ENCODE measurements around the gene TSC2. TPM values are rescaled to one million over a fixed set of nuclear protein-coding genes. Genes with fewer than 3 reads are reported as not detected.

The TSC2 gene
- total RNA-seq, 1 donor from 2014 or later: 241 TPM

DNA sequence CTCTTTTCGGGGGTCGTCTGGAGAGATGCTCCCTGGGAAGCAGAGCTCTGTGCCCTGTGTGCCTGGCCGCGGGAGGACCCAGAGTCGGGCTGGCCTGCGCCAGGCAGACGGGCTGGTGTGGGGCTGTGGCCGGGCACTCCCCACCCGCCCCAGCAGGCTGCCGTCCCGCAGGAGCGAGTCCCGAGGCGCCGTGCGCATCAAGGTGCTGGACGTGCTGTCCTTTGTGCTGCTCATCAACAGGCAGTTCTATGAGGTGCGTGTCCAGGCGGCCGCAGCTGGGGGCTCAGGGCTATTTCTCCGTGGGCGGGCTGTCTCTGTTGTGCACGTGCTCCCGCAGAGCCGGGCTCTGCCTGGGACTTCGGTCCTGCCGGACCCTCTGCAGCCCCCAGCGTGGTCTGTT, 15.0 kb downstream of the TSC2 start:
- no peak overlapping the region for H3K27ac Mint-ChIP-seq
- H3K27me3 Mint-ChIP-seq: no peaks in the 10 kb centered on the region
- TF ChIP-seq, protein P1, sequence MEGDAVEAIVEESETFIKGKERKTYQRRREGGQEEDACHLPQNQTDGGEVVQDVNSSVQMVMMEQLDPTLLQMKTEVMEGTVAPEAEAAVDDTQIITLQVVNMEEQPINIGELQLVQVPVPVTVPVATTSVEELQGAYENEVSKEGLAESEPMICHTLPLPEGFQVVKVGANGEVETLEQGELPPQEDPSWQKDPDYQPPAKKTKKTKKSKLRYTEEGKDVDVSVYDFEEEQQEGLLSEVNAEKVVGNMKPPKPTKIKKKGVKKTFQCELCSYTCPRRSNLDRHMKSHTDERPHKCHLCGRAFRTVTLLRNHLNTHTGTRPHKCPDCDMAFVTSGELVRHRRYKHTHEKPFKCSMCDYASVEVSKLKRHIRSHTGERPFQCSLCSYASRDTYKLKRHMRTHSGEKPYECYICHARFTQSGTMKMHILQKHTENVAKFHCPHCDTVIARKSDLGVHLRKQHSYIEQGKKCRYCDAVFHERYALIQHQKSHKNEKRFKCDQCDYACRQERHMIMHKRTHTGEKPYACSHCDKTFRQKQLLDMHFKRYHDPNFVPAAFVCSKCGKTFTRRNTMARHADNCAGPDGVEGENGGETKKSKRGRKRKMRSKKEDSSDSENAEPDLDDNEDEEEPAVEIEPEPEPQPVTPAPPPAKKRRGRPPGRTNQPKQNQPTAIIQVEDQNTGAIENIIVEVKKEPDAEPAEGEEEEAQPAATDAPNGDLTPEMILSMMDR (IDR thresholded peaks at IDR 0.05; ENCODE audit: unreplicated experiment): no peak
- peaks cover 10% of the 10 kb centered on the region for H3K36me3 Mint-ChIP-seq (ENCODE audit: insufficient read depth)
- H3K9me3 Mint-ChIP-seq (ENCODE audit: low read depth): no peaks in the 10 kb centered on the region
- no peaks in the 10 kb centered on the region for H3K4me1 Mint-ChIP-seq (ENCODE audit: low read depth)
- no peak overlapping the region for H3K4me3 Mint-ChIP-seq (ENCODE audit: low read depth)
- no peak for DNase-seq (ENCODE audit: low spot score, unreplicated experiment)

DNA sequence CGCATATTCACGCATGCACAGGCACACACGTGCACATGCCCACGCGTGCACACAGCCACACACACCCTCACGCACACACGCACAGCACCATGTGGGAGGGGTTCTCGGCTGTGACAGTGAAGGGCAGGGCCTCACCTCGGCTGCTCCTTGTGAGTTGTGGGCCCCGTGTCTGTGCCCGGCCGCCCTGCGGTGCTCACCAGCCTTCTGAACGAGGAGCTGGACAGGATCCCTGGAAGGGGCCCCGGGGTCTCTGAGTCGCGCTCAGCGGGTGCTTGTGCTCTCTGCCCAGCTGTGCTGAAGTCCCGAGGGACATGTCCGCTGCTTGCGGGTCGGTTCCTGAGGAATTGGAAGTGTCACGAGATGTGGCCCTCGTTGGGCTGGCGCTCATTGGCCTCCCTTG, 16.1 kb downstream of the TSC2 start:
- no peak for DNase-seq (ENCODE audit: low spot score, unreplicated experiment)
- Mint-ChIP-seq H3K27me3 (no peaks in the 10 kb centered on the region), H3K27ac (no peak overlapping the region), H3K9me3 (ENCODE audit: low read depth) (no peaks in the 10 kb centered on the region), H3K4me3 (ENCODE audit: low read depth) (no peak overlapping the region), H3K36me3 (ENCODE audit: insufficient read depth) (peaks cover 8% of the 10 kb centered on the region), H3K4me1 (ENCODE audit: low read depth) (no peaks in the 10 kb centered on the region)
- TF ChIP-seq, protein P1 (IDR thresholded peaks at IDR 0.05; ENCODE audit: unreplicated experiment): no peak

DNA sequence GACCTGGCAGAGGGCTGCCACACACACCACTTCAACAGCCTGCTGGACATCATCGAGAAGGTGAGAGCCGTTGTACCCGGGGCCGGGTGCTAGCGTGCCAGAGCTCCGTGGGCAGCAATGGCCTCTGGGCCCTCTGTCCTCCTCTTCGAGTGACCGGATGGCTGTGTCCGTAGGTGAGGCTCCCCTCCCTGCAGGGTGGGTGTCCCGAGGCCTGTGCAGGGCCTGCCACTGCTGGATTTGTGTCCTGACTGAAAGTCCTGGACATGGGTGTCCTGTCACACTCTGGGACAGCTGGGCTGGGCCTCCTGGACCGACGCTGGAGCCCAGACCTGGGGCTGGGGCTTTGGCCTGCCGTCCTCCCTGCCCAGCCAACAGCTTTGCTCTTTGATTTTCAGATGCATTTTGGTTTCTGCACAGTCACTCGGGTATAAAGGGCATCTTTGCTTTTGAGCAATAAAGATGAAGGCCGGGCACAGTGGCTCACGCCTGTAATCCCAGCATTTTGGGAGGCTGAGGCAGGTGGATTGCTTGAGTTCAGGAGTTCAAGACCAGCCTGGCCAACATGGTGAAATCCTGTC, 16.7 kb downstream of the TSC2 start:
- DNase-seq (ENCODE audit: low spot score, unreplicated experiment): no peak
- H3K36me3 Mint-ChIP-seq (ENCODE audit: insufficient read depth): peaks cover 10% of the 10 kb centered on the region
- H3K4me1 Mint-ChIP-seq (ENCODE audit: low read depth): no peaks in the 10 kb centered on the region
- H3K27ac Mint-ChIP-seq: no peak overlapping the region
- no peaks in the 10 kb centered on the region for H3K27me3 Mint-ChIP-seq
- no peaks in the 10 kb centered on the region for H3K9me3 Mint-ChIP-seq (ENCODE audit: low read depth)
- H3K4me3 Mint-ChIP-seq (ENCODE audit: low read depth): no peak overlapping the region
- TF ChIP-seq, protein P1 (IDR thresholded peaks at IDR 0.05; ENCODE audit: unreplicated experiment): no peak

DNA sequence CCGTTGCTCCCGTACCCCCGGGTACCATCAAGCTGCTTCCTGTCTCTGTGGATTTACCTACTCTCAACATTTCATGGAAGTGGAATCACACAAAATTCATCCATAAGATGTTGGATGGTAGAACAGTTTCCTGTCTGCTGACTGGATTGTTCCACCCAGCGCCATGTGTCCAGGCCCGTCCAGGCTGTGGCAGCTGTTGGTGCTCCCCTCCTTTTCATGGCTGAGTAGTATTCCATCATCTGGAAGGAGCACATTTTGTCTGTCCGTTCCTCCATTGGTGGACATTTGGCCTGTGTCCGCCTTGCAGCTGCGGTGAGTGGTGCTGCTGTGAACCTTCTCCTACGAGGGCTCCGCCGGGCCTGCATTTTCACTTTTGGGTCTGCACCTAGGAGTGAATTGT, 18.4 kb downstream of the TSC2 start:
- H3K4me1 Mint-ChIP-seq (ENCODE audit: low read depth): no peaks in the 10 kb centered on the region
- peaks cover 13% of the 10 kb centered on the region for H3K36me3 Mint-ChIP-seq (ENCODE audit: insufficient read depth)
- H3K27me3 Mint-ChIP-seq: no peaks in the 10 kb centered on the region
- TF ChIP-seq, protein P1 (IDR thresholded peaks at IDR 0.05; ENCODE audit: unreplicated experiment): no peak
- H3K9me3 Mint-ChIP-seq (ENCODE audit: low read depth): no peaks in the 10 kb centered on the region
- DNase-seq (ENCODE audit: low spot score, unreplicated experiment): no peak
- H3K4me3 Mint-ChIP-seq (ENCODE audit: low read depth): no peak overlapping the region
- no peak overlapping the region for H3K27ac Mint-ChIP-seq

DNA sequence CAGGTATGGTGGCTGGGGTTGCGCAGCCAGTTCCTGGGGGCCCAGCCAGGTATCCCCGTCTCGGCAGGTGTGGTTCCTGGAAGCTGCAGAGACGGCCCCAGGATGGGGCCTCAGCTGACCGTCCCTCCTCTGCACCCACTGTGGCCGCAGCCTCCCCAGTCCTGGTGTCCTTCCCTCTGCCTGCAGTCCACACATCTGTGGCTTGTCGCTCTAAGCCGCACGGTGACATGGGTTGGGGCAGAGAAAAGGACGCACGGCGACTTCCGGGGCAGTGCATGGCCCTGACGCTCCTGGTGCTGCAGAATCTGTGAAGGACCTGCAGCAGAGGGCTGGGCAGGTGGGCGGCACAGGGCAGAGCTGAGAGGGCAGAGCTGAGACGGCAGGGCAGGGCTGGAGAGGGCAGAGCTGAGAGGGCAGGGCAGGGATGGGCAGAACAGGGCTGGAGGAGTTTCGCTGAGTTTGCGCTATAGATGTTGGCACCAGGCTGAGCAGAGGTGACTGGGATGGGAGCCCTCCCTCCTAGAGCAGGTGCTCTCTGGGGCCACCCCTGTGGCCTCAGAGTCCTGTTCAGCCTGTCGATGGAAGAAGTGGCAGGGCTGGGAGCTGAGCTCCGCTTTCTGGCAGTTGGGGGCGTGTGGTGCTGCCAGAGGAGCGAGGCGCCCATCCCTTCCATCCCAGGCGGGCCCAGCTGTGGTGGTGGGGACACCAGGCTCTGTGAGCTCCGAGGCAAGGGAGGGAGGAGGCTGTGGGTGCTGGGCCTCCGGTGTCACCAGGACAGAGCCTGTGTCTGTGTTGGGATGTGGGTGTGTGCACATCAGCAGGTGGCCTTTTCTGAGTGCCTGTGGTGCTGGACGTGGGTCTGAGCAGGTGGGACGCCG, 23.0 kb downstream of the TSC2 start:
- Mint-ChIP-seq H3K4me1 (ENCODE audit: low read depth) (no peaks in the 10 kb centered on the region), H3K9me3 (ENCODE audit: low read depth) (no peaks in the 10 kb centered on the region), H3K27ac (no peak overlapping the region), H3K27me3 (no peaks in the 10 kb centered on the region), H3K4me3 (ENCODE audit: low read depth) (no peak overlapping the region), H3K36me3 (ENCODE audit: insufficient read depth) (peaks cover 16% of the 10 kb centered on the region)
- TF ChIP-seq, protein P1 (IDR thresholded peaks at IDR 0.05; ENCODE audit: unreplicated experiment): no peak
- DNase-seq (ENCODE audit: low spot score, unreplicated experiment): no peak
